Fibroblast of mammary gland (primary cell): ENCODE measurements around the gene SERPINB4.

Experiments used
- DNase-seq: peaks from one replicate; pipeline ENCODE4 v3.0.0-alpha.2; 2010; ENCODE audit warnings: low read depth
- H3K4me3 ChIP-seq: 2 replicates; pipeline ENCODE4 v1.5.1; 2011; ENCODE audit warnings: low read depth, mild to moderate bottlenecking, low read length, moderate library complexity; ENCODE audit not compliant: control insufficient read depth
- CTCF ChIP-seq: conservative IDR thresholded peaks from 2 replicates; pipeline ENCODE4 v1.5.1; 2011; ENCODE audit warnings: low read depth, low read length, inconsistent platforms; ENCODE audit not compliant: control insufficient read depth, insufficient read depth

The SERPINB4 gene

GRCh38 chr18:63603355-63603754 is 40.7 kb downstream of the SERPINB4 start:
- no peak for DNase-seq
- no peak for TF ChIP-seq CTCF
- no peak overlapping the region for H3K4me3 ChIP-seq

GRCh38 chr18:63596964-63597363 is 47.1 kb downstream of the SERPINB4 start:
- H3K4me3 ChIP-seq: no peak overlapping the region
- no peak for DNase-seq
- no peak for TF ChIP-seq CTCF

GRCh38 chr18:63592471-63592870 is 51.6 kb downstream of the SERPINB4 start:
- no peak for DNase-seq
- no peak overlapping the region for H3K4me3 ChIP-seq
- TF ChIP-seq CTCF: no peak

- H3K4me3 ChIP-seq: no peak overlapping the region
Measured at GRCh38 chr18:63591725-63592124, 52.3 kb downstream of the SERPINB4 start.

GRCh38 chr18:63590966-63591695 is 52.9 kb downstream of the SERPINB4 start:
- no peak overlapping the region for H3K4me3 ChIP-seq
- DNase-seq: no peak
- TF ChIP-seq CTCF: no peak

More at GRCh38 chr18:63591725-63592124, 52.3 kb downstream of the SERPINB4 start:
- DNase-seq: no peak
- TF ChIP-seq CTCF: no peak

- TF ChIP-seq CTCF: no peak
- peak; percentile 54 for DNase-seq
- no peak overlapping the region for H3K4me3 ChIP-seq
Measured at GRCh38 chr18:63590373-63590772, 53.7 kb downstream of the SERPINB4 start.

- H3K4me3 ChIP-seq: no peak overlapping the region
- TF ChIP-seq CTCF: no peak
- DNase-seq: no peak
Measured at GRCh38 chr18:63588909-63589308, 55.1 kb downstream of the SERPINB4 start.
